Effector CD4-positive, alpha-beta T cell (primary cell): ENCODE measurements around the gene SPDYC. TPM values are rescaled to one million over a fixed set of nuclear protein-coding genes. Genes with fewer than 3 reads are reported as not detected.

Experiments
- DNase-seq: peaks from one replicate; pipeline ENCODE4 v3.0.0-alpha.2; 2020
- total RNA-seq: gene quantifications from one replicate; lab custom pipeline; 2026; lab: John Stamatoyannopoulos, UW

SPDYC gene, protein sequence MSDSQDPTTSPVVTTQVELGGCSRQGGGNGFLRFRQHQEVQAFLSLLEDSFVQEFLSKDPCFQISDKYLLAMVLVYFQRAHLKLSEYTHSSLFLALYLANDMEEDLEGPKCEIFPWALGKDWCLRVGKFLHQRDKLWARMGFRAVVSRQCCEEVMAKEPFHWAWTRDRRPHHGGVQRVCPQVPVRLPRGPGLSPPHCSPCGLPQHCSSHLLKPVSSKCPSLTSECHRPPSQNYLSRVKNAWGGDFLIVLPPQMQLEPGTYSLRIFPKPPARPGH
- total RNA-seq: not detected

DNA sequence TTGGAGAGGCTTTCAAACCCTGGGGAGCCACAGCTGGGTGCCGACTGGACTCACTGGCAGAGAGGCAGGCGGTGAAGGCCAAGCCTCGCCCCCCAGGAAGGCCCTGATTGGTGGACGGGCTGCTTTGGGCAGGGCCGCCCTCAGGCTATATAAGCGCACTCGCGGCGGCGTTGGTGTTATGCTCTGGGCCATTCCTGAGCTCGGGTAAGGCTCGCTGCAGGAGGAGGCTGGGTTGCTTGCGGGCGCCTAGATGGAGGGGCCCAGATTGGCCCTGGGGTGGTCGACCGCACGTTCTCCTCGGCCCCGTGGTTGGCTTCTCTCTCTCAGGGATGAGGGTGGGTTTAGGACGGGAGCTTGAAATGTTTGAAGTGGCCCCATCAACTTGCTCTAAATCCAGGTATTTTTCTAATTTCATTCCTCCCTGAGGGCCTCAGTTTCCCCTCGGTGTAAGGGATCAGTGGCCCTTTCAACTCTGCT is at the start of gene SPDYC:
Gene SPDYC (plus strand): TSS at position 176 of the 477 bp plus-strand sequence. CDS start 1,125 bp downstream, outside the sequence.
- DNase-seq: no peak

DNA sequence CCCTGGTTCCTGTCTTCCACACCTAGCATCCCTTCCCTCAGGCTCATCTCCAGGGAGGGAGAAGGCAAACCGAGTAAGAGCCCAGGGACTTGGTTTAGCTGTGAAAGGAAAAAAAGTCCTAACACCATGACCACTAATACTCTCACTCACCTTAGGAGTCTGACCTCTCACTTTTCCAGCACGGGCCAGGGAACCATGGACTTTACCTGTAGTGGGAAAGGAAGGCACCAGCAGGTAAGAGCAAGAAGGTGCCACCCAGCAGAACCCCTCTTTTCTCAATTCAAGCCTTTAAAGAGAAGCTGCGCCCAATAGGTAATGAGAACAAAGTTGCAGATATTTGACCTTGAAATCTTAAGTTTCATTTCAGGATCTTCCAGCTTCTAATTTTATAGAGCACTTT is 49.2 kb upstream of the SPDYC start:
- DNase-seq: no peak

DNA sequence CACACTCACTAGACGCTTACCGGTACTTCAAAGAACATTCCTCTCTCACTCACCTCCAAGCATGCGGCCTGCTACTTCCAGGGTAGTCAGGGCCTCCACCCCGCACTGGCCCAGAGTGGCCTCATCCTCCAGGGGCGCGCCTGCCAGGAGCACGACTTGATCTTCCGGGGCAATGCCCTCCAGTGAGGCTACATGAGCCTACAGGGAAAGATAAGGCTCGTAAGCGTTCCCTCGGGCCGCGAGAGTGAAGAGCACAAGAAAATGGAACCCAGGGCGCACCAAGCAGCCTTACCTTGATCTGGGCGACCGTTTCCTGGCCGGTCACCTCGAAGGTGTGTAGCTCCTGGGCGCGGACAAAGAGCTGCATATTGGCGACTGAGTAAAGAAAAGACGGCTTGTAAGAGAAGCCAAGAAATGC is 48.6 kb upstream of the SPDYC start:
- no peak for DNase-seq

GRCh38 chr11:65121865-65122696 is 48.0 kb upstream of the SPDYC start, which contains the start of the genes FAU and MRPL49:
FAU (minus strand) TSS chr11:65122134; CDS start chr11:65121813, 321 bp downstream.
MRPL49 (plus strand) TSS chr11:65122321; CDS start chr11:65122347, 26 bp downstream.
- DNase-seq: peak; percentile 99

- DNase-seq: no peak
Measured at GRCh38 chr11:65124480-65125196, 45.4 kb upstream of the SPDYC start.

GRCh38 chr11:65125197-65126056 is 44.6 kb upstream of the SPDYC start:
- no peak for DNase-seq

DNA sequence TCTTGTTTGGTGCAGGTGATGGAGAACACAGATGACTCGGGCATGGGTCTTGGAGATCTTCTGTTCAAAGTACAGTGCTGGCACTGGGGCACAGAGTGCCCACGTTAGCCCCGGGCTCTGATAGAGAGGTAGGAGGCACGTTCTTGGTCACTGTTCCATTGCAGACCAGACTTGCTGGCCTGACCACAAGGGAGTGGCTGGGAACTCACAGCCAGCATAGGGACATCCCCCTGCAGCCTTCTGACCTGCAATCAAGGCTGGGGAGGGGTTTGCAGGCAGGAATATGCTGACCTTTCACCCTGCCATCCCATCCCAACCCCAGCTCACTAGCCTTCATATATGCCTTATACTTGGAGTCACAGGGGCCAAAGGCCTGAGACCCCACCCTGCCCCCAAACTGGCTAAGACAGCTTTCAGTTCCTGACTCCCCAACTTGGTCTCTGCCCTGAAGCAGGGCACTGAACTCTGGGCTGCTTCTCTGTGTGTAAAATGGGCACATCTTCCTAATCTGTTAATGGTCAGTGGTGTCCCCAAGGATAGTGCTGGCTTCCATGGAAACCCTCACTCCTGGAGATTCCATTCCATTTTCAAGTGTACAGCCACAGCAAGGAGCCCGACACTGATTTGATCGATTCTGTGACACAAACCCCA is 43.3 kb upstream of the SPDYC start:
- no peak for DNase-seq

- no peak for DNase-seq
Measured at GRCh38 chr11:65127473-65128181, 42.4 kb upstream of the SPDYC start.

- no peak for DNase-seq
Measured at GRCh38 chr11:65128182-65129145, 41.6 kb upstream of the SPDYC start.

- DNase-seq: no peak
Measured at GRCh38 chr11:65129649-65130441, 40.2 kb upstream of the SPDYC start.

- DNase-seq: no peak
Measured at GRCh38 chr11:65130631-65131416, 39.2 kb upstream of the SPDYC start.

- DNase-seq: no peak
Measured at GRCh38 chr11:65131417-65131776, 38.6 kb upstream of the SPDYC start.

GRCh38 chr11:65131895-65132237 is 38.2 kb upstream of the SPDYC start:
- DNase-seq: no peak

- DNase-seq: no peak
Measured at GRCh38 chr11:65132238-65132987, 37.6 kb upstream of the SPDYC start.

GRCh38 chr11:65132988-65133700 is 36.9 kb upstream of the SPDYC start:
- DNase-seq: no peak

DNA sequence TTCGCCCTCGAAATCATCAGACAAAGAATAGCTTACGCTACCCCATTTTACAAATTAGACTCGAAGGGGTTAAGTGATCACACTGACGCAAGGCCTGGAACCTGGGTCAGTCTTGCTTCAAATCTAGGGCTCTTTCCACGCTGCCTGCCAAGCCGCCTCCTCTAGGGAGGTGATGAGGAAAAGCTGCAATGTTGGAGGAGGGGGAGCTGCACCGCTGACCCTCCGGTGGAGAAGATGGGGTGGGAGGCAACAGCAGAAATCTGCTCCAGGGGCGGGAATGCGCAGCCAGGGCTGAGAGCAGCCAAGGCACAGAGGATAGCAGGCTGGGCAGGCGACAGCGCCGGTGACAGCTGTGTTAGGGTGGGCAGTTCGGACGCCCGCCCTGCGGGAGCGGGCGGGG is 36.3 kb upstream of the SPDYC start:
- no peak for DNase-seq
